H1 (cell line): ENCODE results near the gene SYT14. TPM values are rescaled to one million over a fixed set of nuclear protein-coding genes. Genes with fewer than 3 reads are reported as not detected.

Experiments
- CTCF ChIA-PET: fragments of 300-600 bp; sonication (Branson Sonifier 250); formaldehyde crosslinking; loops from one replicate; lab custom pipeline; 2021; ENCODE audit not compliant: partially characterized antibody; lab: Charles Lee
- POLR2A ChIA-PET: fragments of 300-600 bp; sonication (Branson Sonifier 250); formaldehyde crosslinking; loops from one replicate; lab custom pipeline; 2021; ENCODE audit warnings: inconsistent platforms; ENCODE audit not compliant: partially characterized antibody; lab: Charles Lee
- DNase-seq, 2 experiments: peaks; one replicate each; pipeline versions ENCODE4 v3.0.0 to v3.0.0-alpha.2; 2010 to 2022; ENCODE audit warnings: low spot score in 2 of 2, low read depth in 1 of 2, mixed read lengths in 1 of 2
- FAIRE-seq: peaks from 2 replicates; lab custom pipeline; 2011; peaks lifted over from hg19 to GRCh38; lab: Jason Lieb, UNC
- H2AFZ ChIP-seq: 2 replicates; pipeline ENCODE4 v1.8.1; 2012; ENCODE audit warnings: low read length, inconsistent platforms
- H2AK5ac ChIP-seq: 2 replicates; pipeline ENCODE4 v1.6.1; 2013; ENCODE audit warnings: low read depth, low read length
- H2BK120ac ChIP-seq: replicated peaks from 2 replicates; pipeline ENCODE3; 2013; ENCODE audit warnings: low read depth, low read length, inconsistent platforms
- H2BK12ac ChIP-seq: 2 replicates; pipeline ENCODE4 v1.6.1; 2013; ENCODE audit warnings: low read depth, low read length
- H2BK15ac ChIP-seq: 2 replicates; pipeline ENCODE4 v1.6.1; 2013; ENCODE audit warnings: low read length
- H2BK20ac ChIP-seq: 2 replicates; pipeline ENCODE4 v1.6.1; 2013; ENCODE audit warnings: low read length
- H2BK5ac ChIP-seq: 2 replicates; pipeline ENCODE4 v1.6.1; 2013; ENCODE audit warnings: low read depth, low read length
- H3K14ac ChIP-seq: 2 replicates; pipeline ENCODE4 v1.6.1; 2013; ENCODE audit warnings: inconsistent platforms; ENCODE audit not compliant: insufficient read length
- H3K18ac ChIP-seq: 2 replicates; pipeline ENCODE4 v1.6.1; 2013; ENCODE audit warnings: low read length; ENCODE audit errors: extremely low read depth
- H3K23ac ChIP-seq: 2 replicates; pipeline ENCODE4 v1.6.1; 2013; ENCODE audit warnings: inconsistent platforms; ENCODE audit not compliant: insufficient read length
- H3K23me2 ChIP-seq: 2 replicates; pipeline ENCODE4 v1.6.1; 2013; ENCODE audit warnings: low read depth, low read length
- H3K27ac ChIP-seq: 2 replicates; pipeline ENCODE4 v1.6.1; 2011; ENCODE audit warnings: low read depth, low read length, inconsistent platforms
- H3K27me3 ChIP-seq, 4 experiments: replicated peaks in 1 of 4; 1 replicate in 1 of 4; 2 replicates in 3 of 4; pipeline versions ENCODE4 v1.6.1 to v1.8.1; 2011 to 2013; ENCODE audit warnings: low read length in 3 of 4, mild to moderate bottlenecking in 3 of 4, inconsistent platforms in 2 of 4, mixed read lengths in 2 of 4, moderate library complexity in 1 of 4; ENCODE audit not compliant: control insufficient read depth in 3 of 4, insufficient read depth in 3 of 4; ENCODE audit errors: extremely low read depth in 1 of 4
- H3K36me3 ChIP-seq, 4 experiments: 2 replicates each; pipeline versions ENCODE4 v1.6.1 to v1.8.1; 2011 to 2013; ENCODE audit warnings: mild to moderate bottlenecking in 4 of 4, low read length in 3 of 4, moderate library complexity in 2 of 4, control low read depth in 1 of 4, inconsistent platforms in 1 of 4; ENCODE audit not compliant: insufficient read depth in 4 of 4, control insufficient read depth in 2 of 4
- H3K4ac ChIP-seq: replicated peaks from 2 replicates; pipeline ENCODE3; 2013; ENCODE audit warnings: low read length, low read depth, mixed read lengths, inconsistent platforms; ENCODE audit not compliant: insufficient read length
- H3K4me1 ChIP-seq, 4 experiments: replicated peaks in 1 of 4; 1 replicate in 1 of 4; 2 replicates in 3 of 4; pipeline versions ENCODE4 v1.6.1 to v1.8.1; 2011 to 2013; ENCODE audit warnings: low read length in 3 of 4, inconsistent platforms in 2 of 4, mixed read lengths in 1 of 4; ENCODE audit not compliant: insufficient read depth in 4 of 4, control insufficient read depth in 3 of 4
- H3K4me2 ChIP-seq, 2 experiments: 2 replicates each; pipeline versions ENCODE4 v1.6.1 to v1.8.1; 2011 to 2013; ENCODE audit warnings: low read depth in 2 of 2, low read length in 2 of 2, control low read depth in 1 of 2, inconsistent platforms in 1 of 2, mild to moderate bottlenecking in 1 of 2; ENCODE audit not compliant: insufficient read depth in 1 of 2
- H3K4me3 ChIP-seq, 4 experiments: fragments of 200-600, 300-600 bp in 1 of 4; sonication (generic), shearing (Covaris generic), sonication (Bioruptor Twin) in 1 of 4; 2 replicates each; pipeline versions ENCODE4 v1.5.1 to v1.8.1; 2011 to 2016; ENCODE audit warnings: low read length in 4 of 4, low read depth in 3 of 4, control low read depth in 2 of 4, inconsistent platforms in 2 of 4, mild to moderate bottlenecking in 2 of 4, mixed read lengths in 1 of 4, moderate library complexity in 1 of 4; ENCODE audit not compliant: insufficient read depth in 2 of 4; ENCODE audit errors: extremely low read depth in 1 of 4
- H3K56ac ChIP-seq: replicated peaks from 2 replicates; pipeline ENCODE3; 2013; ENCODE audit warnings: low read depth, mild to moderate bottlenecking, mixed read lengths, low read length, inconsistent platforms; ENCODE audit not compliant: insufficient read length
- H3K79me1 ChIP-seq: 2 replicates; pipeline ENCODE4 v1.6.1; 2013; ENCODE audit warnings: low read depth, low read length, control low read depth
- H3K79me2 ChIP-seq, 2 experiments: 2 replicates each; pipeline versions ENCODE4 v1.6.1 to v1.8.1; 2012 to 2013; ENCODE audit warnings: low read length in 2 of 2, mild to moderate bottlenecking in 2 of 2, inconsistent platforms in 1 of 2; ENCODE audit not compliant: insufficient read depth in 2 of 2, control insufficient read depth in 1 of 2
- H3K9ac ChIP-seq, 4 experiments: replicated peaks in 1 of 4; 1 replicate in 1 of 4; 2 replicates in 3 of 4; pipeline versions ENCODE4 v1.6.1 to v1.8.1; 2011 to 2013; ENCODE audit warnings: low read depth in 3 of 4, low read length in 3 of 4, control low read depth in 2 of 4, mild to moderate bottlenecking in 2 of 4, moderate library complexity in 2 of 4, inconsistent platforms in 1 of 4; ENCODE audit errors: extremely low read depth in 1 of 4
- H3K9me3 ChIP-seq, 2 experiments: 2 replicates each; pipeline versions ENCODE4 v1.6.1 to v1.8.1; 2012 to 2013; ENCODE audit warnings: mild to moderate bottlenecking in 2 of 2, moderate library complexity in 2 of 2, control low read depth in 1 of 2, inconsistent platforms in 1 of 2, low read depth in 1 of 2, low read length in 1 of 2, mixed read lengths in 1 of 2; ENCODE audit not compliant: insufficient read depth in 2 of 2
- H4K20me1 ChIP-seq, 2 experiments: replicated peaks in 1 of 2; 2 replicates each; pipeline versions ENCODE3 to v1.8.1; 2011 to 2013; ENCODE audit warnings: inconsistent platforms in 2 of 2, low read length in 2 of 2, mild to moderate bottlenecking in 1 of 2; ENCODE audit not compliant: insufficient read depth in 2 of 2, control insufficient read depth in 1 of 2
- H4K5ac ChIP-seq: 2 replicates; pipeline ENCODE4 v1.6.1; 2013; ENCODE audit warnings: low read length, low read depth, mixed read lengths, inconsistent platforms; ENCODE audit not compliant: insufficient read length
- H4K8ac ChIP-seq: 2 replicates; pipeline ENCODE4 v1.8.0; 2013; ENCODE audit warnings: mild to moderate bottlenecking, moderate library complexity, low read length, inconsistent platforms; ENCODE audit not compliant: insufficient read depth; ENCODE audit errors: extremely low read depth
- H4K91ac ChIP-seq: replicated peaks from 2 replicates; pipeline ENCODE3; 2013; ENCODE audit warnings: low read length, mixed read lengths, inconsistent platforms; ENCODE audit not compliant: insufficient read length
- CBX8 ChIP-seq: fragments of 300-800, 300-1000 bp; sonication (generic); IDR thresholded peaks from 2 replicates; pipeline ENCODE4 v1.7.1; 2016; ENCODE audit warnings: low read depth, low read length, borderline replicate concordance
- FOSL1 ChIP-seq: IDR thresholded peaks from 2 replicates; pipeline ENCODE4 v1.6.1; 2011; ENCODE audit warnings: mild to moderate bottlenecking, low read depth, low read length, moderate library complexity; ENCODE audit not compliant: insufficient read depth
- JUN ChIP-seq: IDR thresholded peaks from 2 replicates; pipeline ENCODE4 v1.6.1; 2011; ENCODE audit warnings: low read depth, mild to moderate bottlenecking, improper control_type of control experiment, low read length
- JUND ChIP-seq: IDR thresholded peaks from 2 replicates; pipeline ENCODE4 v1.6.1; 2011; ENCODE audit warnings: mild to moderate bottlenecking, improper control_type of control experiment, low read length
- NRF1 ChIP-seq: IDR thresholded peaks from 2 replicates; pipeline ENCODE4 v1.6.1; 2011; ENCODE audit warnings: mild to moderate bottlenecking, low read depth, low read length, improper control_type of control experiment
- POLR2AphosphoS5 ChIP-seq: IDR thresholded peaks from 2 replicates; pipeline ENCODE4 v1.6.1; 2011; ENCODE audit warnings: low read depth, low read length
- RBBP5 ChIP-seq: IDR thresholded peaks from 2 replicates; pipeline ENCODE4 v1.7.1; 2012; ENCODE audit warnings: low read depth, mild to moderate bottlenecking, inconsistent platforms, low read length, moderate library complexity, borderline replicate concordance
- RNF2 ChIP-seq: fragments of 200-900, 300-1000 bp; sonication (generic); IDR thresholded peaks from 2 replicates; pipeline ENCODE4 v1.7.1; 2016; ENCODE audit warnings: borderline replicate concordance, low read depth, mild to moderate bottlenecking, antibody characterized with exemption, low read length; ENCODE audit not compliant: poor library complexity, severe bottlenecking; ENCODE audit errors: missing control alignments
- SIN3A ChIP-seq, 2 experiments: IDR thresholded peaks in 1 of 2; conservative IDR thresholded peaks in 1 of 2; 2 replicates each; pipeline ENCODE4 v1.6.1; 2011 to 2012; ENCODE audit warnings: low read length in 2 of 2, improper control_type of control experiment in 1 of 2, low read depth in 1 of 2, mild to moderate bottlenecking in 1 of 2
- SUZ12 ChIP-seq: fragments of 200-600 bp; sonication (generic); IDR thresholded peaks from 2 replicates; pipeline ENCODE4 v1.6.1; 2012; ENCODE audit warnings: mild to moderate bottlenecking, inconsistent platforms, low read length, moderate library complexity, mixed read lengths
- YY1 ChIP-seq: IDR thresholded peaks from 2 replicates; pipeline ENCODE4 v1.6.1; 2011; ENCODE audit warnings: low read depth, mild to moderate bottlenecking, low read length
- WGBS, 2 experiments: shearing (Covaris generic) in 1 of 2; methylation state at CpG; one replicate each; pipeline versions ENCODE4 v1.1.6 to v1.1.7; 2013 to 2015; ENCODE audit warnings: low lambda C conversion rate in 2 of 2, mixed read lengths in 2 of 2, inconsistent platforms in 1 of 2, low coverage in 1 of 2, missing lambda C conversion rate in 1 of 2; ENCODE audit not compliant: insufficient replicate concordance in 2 of 2, insufficient coverage in 1 of 2, insufficient read length in 1 of 2; ENCODE audit errors: extremely low coverage in 1 of 2, missing lambda C conversion rate in 1 of 2; 5-methylcytosine and 5-hydroxymethylcytosine counted together
- polyA plus RNA-seq, 7 experiments: library from polyadenylated mRNA; depleted of rRNA in 3 of 7; stranded (reverse) in 5 of 7; unstranded in 2 of 7; fragments of >200 nt in 5 of 7; fragments of 200-250 nt in 2 of 7; gene quantifications; 1 replicate in 5 of 7; 2 replicates in 1 of 7; 4 replicates in 1 of 7; pipeline versions ENCODE4 v1.2.1 to v1.2.3, GENCODE V29; 2011 to 2013; ENCODE audit warnings: missing spikeins in 2 of 7, mixed read lengths in 2 of 7
- total RNA-seq: library from RNA; stranded (reverse); fragmentation: NEBNext Ultra II Directional; extraction: Animal tissue kit (Norgen Biotek cat#: 25700); gene quantifications from 2 replicates; pipeline ENCODE4 v1.2.1, GENCODE V29; 2021

The SYT14 gene
- total and polyA plus RNA-seq, 2 of the 8 experiments (the other 6 are each of a cell fraction or from before 2014, with no cell fraction given): 2.3 to 18.4 TPM

GRCh38 chr1:209993061-209993830, 55.2 kb downstream of the SYT14 start:
- H2AFZ ChIP-seq: no peak overlapping the region

More at GRCh38 chr1:209993061-209993830, 55.2 kb downstream of the SYT14 start:
- H2BK120ac ChIP-seq: no peak overlapping the region
- H3K56ac ChIP-seq: no peak overlapping the region
- no peak overlapping the region for H3K14ac ChIP-seq
- no peak for TF ChIP-seq POLR2AphosphoS5
- no peak for TF ChIP-seq SIN3A (conservative IDR thresholded peaks at IDR 0.05 in 1 of 2, IDR thresholded peaks at IDR 0.05 in 1 of 2; ENCODE audit: low read depth in 1 of 2, low read length in 2 of 2)
- no peak for TF ChIP-seq FOSL1
- TF ChIP-seq CBX8: no peak
- TF ChIP-seq RNF2: no peak
- TF ChIP-seq SUZ12: no peak
- TF ChIP-seq JUND: no peak
- TF ChIP-seq YY1: no peak
- no peak for TF ChIP-seq JUN
- no peak for TF ChIP-seq RBBP5
- TF ChIP-seq NRF1: no peak
- H4K5ac ChIP-seq: no peak overlapping the region
- H2BK15ac ChIP-seq: no peak overlapping the region
- no peak overlapping the region for H3K4me3 ChIP-seq
- H3K27ac ChIP-seq: no peak overlapping the region
- no peak overlapping the region for H2BK20ac ChIP-seq
- FAIRE-seq: no peak
- H3K4me1 ChIP-seq: no peaks in the 10 kb centered on the region; a peak in 1 of 7 replicates
- H3K79me2 ChIP-seq: no peaks in the 10 kb centered on the region
- H3K36me3 ChIP-seq: no peaks in the 10 kb centered on the region; a peak in 1 of 8 replicates
- POLR2A ChIA-PET: interaction anchor here (0.8 kb wide), 1 partner anchor 380 kb away, joined by 3 read pairs; no protein-coding TSS in a partner anchor
- CTCF ChIA-PET: interaction anchor here (0.6 to 2.2 kb wide), 8 partner anchors 11 to 165 kb away, joined by 3 to 13 read pairs (median 4); partner anchors contain the start of gene UTP25
- H3K18ac ChIP-seq: no peak overlapping the region
- no peak overlapping the region for H2BK5ac ChIP-seq
- WGBS, 2 experiments: 93% methylated on average over 7 of the region's 9 CpGs; no CpG with 5 or more reads in 1 of the 2 experiments
- no peak overlapping the region for H3K4me2 ChIP-seq
- no peak overlapping the region for H2BK12ac ChIP-seq
- no peak overlapping the region for H4K8ac ChIP-seq
- no peak for DNase-seq
- no peaks in the 10 kb centered on the region for H3K27me3 ChIP-seq
- no peak overlapping the region for H3K23ac ChIP-seq
- no peaks in the 10 kb centered on the region for H3K23me2 ChIP-seq
- H3K4ac ChIP-seq: no peak overlapping the region
- no peak overlapping the region for H2AK5ac ChIP-seq
- H4K91ac ChIP-seq: no peak overlapping the region
- H3K9ac ChIP-seq: no peak overlapping the region
- no peaks in the 10 kb centered on the region for H3K79me1 ChIP-seq
- H4K20me1 ChIP-seq: no peaks in the 10 kb centered on the region
- no peaks in the 10 kb centered on the region for H3K9me3 ChIP-seq
